Activated CD8-positive, alpha-beta memory T cell treated with anti-CD3 and anti-CD28 coated beads for 4 hours (primary cell): ENCODE measurements around the gene ST13.
"Not testable (repeated sequence)": the region's sequence is repeated elsewhere in the genome, so short reads cannot be mapped to it uniquely, and the experiment has no call there.

Source experiments
- DNase-seq, 2 donors: peaks; one replicate each; pipeline ENCODE4 v3.0.0-alpha.2; 2020; ENCODE audit warnings: low read depth in 2 of 2

ST13 gene

GRCh38 chr22:40856513-40857308 lies at the start of gene ST13, which contains the start of gene XPNPEP3:
ST13 (minus strand) TSS chr22:40856639; CDS start chr22:40856540, 99 bp downstream.
XPNPEP3 (plus strand) TSS chr22:40857148; CDS start chr22:40857182, 34 bp downstream.
- DNase-seq = peak; percentile 93 to 94

GRCh38 chr22:40904101-40904500 lies 47.7 kb upstream of the ST13 start:
- DNase-seq = no peak

- DNase-seq = no peak
Measured at GRCh38 chr22:40898850-40899357, 42.5 kb upstream of the ST13 start.

GRCh38 chr22:40894417-40894816 lies 38.0 kb upstream of the ST13 start:
- no peak for DNase-seq

GRCh38 chr22:40890881-40891280 lies 34.4 kb upstream of the ST13 start:
- no peak for DNase-seq

- no peak for DNase-seq
Measured at GRCh38 chr22:40889116-40889515, 32.7 kb upstream of the ST13 start.

- no peak for DNase-seq
Measured at GRCh38 chr22:40878922-40879321, 22.5 kb upstream of the ST13 start.

- DNase-seq = no peak
Measured at GRCh38 chr22:40877488-40877887, 21.0 kb upstream of the ST13 start.

GRCh38 chr22:40876907-40877306 lies 20.5 kb upstream of the ST13 start:
- no peak for DNase-seq

GRCh38 chr22:40875111-40875510 lies 18.7 kb upstream of the ST13 start:
- DNase-seq = no peak

GRCh38 chr22:40874016-40874415 lies 17.6 kb upstream of the ST13 start:
- no peak for DNase-seq

GRCh38 chr22:40868379-40868778 lies 11.9 kb upstream of the ST13 start:
- not testable (repeated sequence) for DNase-seq

- DNase-seq = no peak
Measured at GRCh38 chr22:40867109-40867508, 10.7 kb upstream of the ST13 start.

- DNase-seq = no peak
Measured at GRCh38 chr22:40862537-40862936, 6.1 kb upstream of the ST13 start.

- DNase-seq = no peak
Measured at GRCh38 chr22:40862013-40862412, 5.6 kb upstream of the ST13 start, which contains the start of gene DNAJB7. DNAJB7 (minus strand) TSS chr22:40862113; CDS start chr22:40861994, 119 bp downstream.

- DNase-seq = no peak
Measured at GRCh38 chr22:40857309-40857855, 943 bp upstream of the ST13 start.

- no peak for DNase-seq
Measured at GRCh38 chr22:40855979-40856512, 393 bp downstream of the ST13 start.

GRCh38 chr22:40855071-40855978 lies 1.1 kb downstream of the ST13 start:
- no peak for DNase-seq

GRCh38 chr22:40853961-40854360 lies 2.5 kb downstream of the ST13 start:
- DNase-seq = no peak

GRCh38 chr22:40853333-40853732 lies 3.1 kb downstream of the ST13 start:
- DNase-seq = no peak

GRCh38 chr22:40845816-40846215 lies 10.6 kb downstream of the ST13 start:
- not testable (repeated sequence) for DNase-seq

GRCh38 chr22:40844951-40845350 lies 11.5 kb downstream of the ST13 start:
- DNase-seq = no peak
